Fibroblast of mammary gland (primary cell): ENCODE measurements around the gene TIE1.

Experiments used
- DNase-seq: peaks from one replicate; pipeline ENCODE4 v3.0.0-alpha.2; 2010; ENCODE audit warnings: low read depth
- H3K4me3 ChIP-seq: 2 replicates; pipeline ENCODE4 v1.5.1; 2011; ENCODE audit warnings: low read depth, mild to moderate bottlenecking, low read length, moderate library complexity; ENCODE audit not compliant: control insufficient read depth
- CTCF ChIP-seq: conservative IDR thresholded peaks from 2 replicates; pipeline ENCODE4 v1.5.1; 2011; ENCODE audit warnings: low read depth, low read length, inconsistent platforms; ENCODE audit not compliant: control insufficient read depth, insufficient read depth

Gene TIE1

GRCh38 chr1:43315481-43315880, 14.7 kb downstream of the TIE1 start:
- DNase-seq = no peak
- no peak for TF ChIP-seq CTCF
- H3K4me3 ChIP-seq = no peak overlapping the region

GRCh38 chr1:43315963-43316737, 15.4 kb downstream of the TIE1 start:
- TF ChIP-seq CTCF = no peak
- DNase-seq = no peak
- no peak overlapping the region for H3K4me3 ChIP-seq

- peak; percentile 20 for TF ChIP-seq CTCF
- no peak for DNase-seq
- no peak overlapping the region for H3K4me3 ChIP-seq
Measured at GRCh38 chr1:43316738-43317520, 16.1 kb downstream of the TIE1 start.

- DNase-seq = peak; percentile 48
- H3K4me3 ChIP-seq = no peak overlapping the region
- TF ChIP-seq CTCF = no peak
Measured at GRCh38 chr1:43317817-43318471, 17.2 kb downstream of the TIE1 start.

GRCh38 chr1:43318831-43319230, 18.0 kb downstream of the TIE1 start:
- no peak for TF ChIP-seq CTCF
- H3K4me3 ChIP-seq = no peak overlapping the region
- no peak for DNase-seq

GRCh38 chr1:43319288-43319687, 18.5 kb downstream of the TIE1 start:
- TF ChIP-seq CTCF = no peak
- H3K4me3 ChIP-seq = no peak overlapping the region
- no peak for DNase-seq
